Upper lobe of right lung (tissue), 1 donor: Measurements from ENCODE around the gene SLC7A8. TPM values are rescaled to one million over a fixed set of nuclear protein-coding genes. Genes with fewer than 3 reads are reported as not detected.
A peak's percentile ranks its signal among the peaks of the same experiment; 100 is the strongest.

ENCODE experiments used
- ATAC-seq: fragments of 200-7000 bp; cut with Tn5 transposase; one replicate; pipeline ENCODE4 v1.9.1; 2020; ENCODE audit warnings: mild to moderate bottlenecking, moderate library complexity
- DNase-seq: peaks from one replicate; pipeline ENCODE4 v3.0.0-alpha.2; 2020
- H3K27ac ChIP-seq: fragments of 200-600 bp; one replicate; pipeline ENCODE4 v1.8.0; 2022
- H3K27me3 ChIP-seq: fragments of 200-600 bp; one replicate; pipeline ENCODE4 v1.8.0; 2022; ENCODE audit warnings: mild to moderate bottlenecking
- H3K36me3 ChIP-seq: fragments of 200-600 bp; one replicate; pipeline ENCODE4 v1.8.0; 2022
- H3K4me1 ChIP-seq: fragments of 200-600 bp; one replicate; pipeline ENCODE4 v1.8.0; 2022
- H3K4me3 ChIP-seq: fragments of 200-600 bp; one replicate; pipeline ENCODE4 v1.8.0; 2022; ENCODE audit warnings: mild to moderate bottlenecking
- H3K9me3 ChIP-seq: fragments of 200-600 bp; one replicate; pipeline ENCODE4 v1.8.0; 2022
- intact Hi-C: fragments of 100-400 bp; cut with DNase I; formaldehyde crosslinking; loops from one replicate; pipeline ENCODE4 v1.11.0; 2022
- total RNA-seq: library from RNA; stranded (reverse); fragmentation: NEBNext Ultra II Directional; extraction: Animal tissue kit (Norgen Biotek cat#: 25700); gene quantifications from one replicate; pipeline ENCODE4 v1.2.1, GENCODE V29; 2021
- TF ChIP-seq, protein P1 (sequence below): fragments of 200-600 bp; IDR thresholded peaks from one replicate; pipeline ENCODE4 v1.8.0; 2022; ENCODE audit warnings: antibody characterized with exemption
- donor health status: DM: no; HTN: yes; CAD: no; lungs with severe emphysema.

The SLC7A8 gene
- total RNA-seq, 1 donor from 2014 or later = 49.8 TPM

DNA sequence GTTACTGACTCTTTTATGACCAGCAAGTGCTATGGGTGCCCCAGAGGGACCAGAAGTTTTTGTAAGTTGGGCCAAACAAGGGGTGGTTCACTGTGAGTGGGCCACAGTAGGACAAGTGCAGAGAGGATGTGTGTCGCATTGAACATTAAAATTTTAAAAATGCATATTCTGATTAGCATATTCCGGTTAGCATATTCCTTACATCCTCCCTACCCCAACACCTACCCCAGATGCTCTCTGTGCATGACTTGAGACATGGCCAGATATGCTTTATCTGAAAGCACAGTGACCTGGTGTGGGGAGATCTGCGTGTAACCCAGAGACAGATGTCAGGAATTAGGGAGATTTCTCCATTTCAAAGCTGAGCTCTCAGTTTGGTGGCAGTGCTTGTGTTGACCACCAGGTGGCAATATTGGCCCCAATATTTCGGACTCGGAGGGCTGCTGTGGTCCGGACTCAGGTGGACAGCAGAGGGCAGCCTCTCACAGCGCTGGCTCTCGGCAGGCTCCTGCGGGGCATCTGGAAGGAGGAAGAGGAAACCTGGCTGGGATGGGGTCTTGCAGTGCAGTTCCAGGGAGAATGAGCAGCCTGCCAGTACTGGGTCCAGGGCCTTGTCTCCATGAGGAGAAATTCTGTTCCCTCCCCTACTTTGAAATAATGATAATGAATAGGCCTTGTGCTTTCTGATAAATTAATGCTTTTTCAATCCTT, 62.8 kb downstream of the SLC7A8 start:
- H3K9me3 ChIP-seq = no peaks in the 10 kb centered on the region
- TF ChIP-seq, protein P1, sequence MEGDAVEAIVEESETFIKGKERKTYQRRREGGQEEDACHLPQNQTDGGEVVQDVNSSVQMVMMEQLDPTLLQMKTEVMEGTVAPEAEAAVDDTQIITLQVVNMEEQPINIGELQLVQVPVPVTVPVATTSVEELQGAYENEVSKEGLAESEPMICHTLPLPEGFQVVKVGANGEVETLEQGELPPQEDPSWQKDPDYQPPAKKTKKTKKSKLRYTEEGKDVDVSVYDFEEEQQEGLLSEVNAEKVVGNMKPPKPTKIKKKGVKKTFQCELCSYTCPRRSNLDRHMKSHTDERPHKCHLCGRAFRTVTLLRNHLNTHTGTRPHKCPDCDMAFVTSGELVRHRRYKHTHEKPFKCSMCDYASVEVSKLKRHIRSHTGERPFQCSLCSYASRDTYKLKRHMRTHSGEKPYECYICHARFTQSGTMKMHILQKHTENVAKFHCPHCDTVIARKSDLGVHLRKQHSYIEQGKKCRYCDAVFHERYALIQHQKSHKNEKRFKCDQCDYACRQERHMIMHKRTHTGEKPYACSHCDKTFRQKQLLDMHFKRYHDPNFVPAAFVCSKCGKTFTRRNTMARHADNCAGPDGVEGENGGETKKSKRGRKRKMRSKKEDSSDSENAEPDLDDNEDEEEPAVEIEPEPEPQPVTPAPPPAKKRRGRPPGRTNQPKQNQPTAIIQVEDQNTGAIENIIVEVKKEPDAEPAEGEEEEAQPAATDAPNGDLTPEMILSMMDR = peak; percentile 99
- no peak overlapping the region for H3K4me3 ChIP-seq
- intact Hi-C loops = loop anchor here (2.0 kb wide), 1 partner anchor 66 kb away; no protein-coding TSS in a partner anchor
- no peaks in the 10 kb centered on the region for H3K36me3 ChIP-seq
- no peaks in the 10 kb centered on the region for H3K27me3 ChIP-seq
- ATAC-seq = peak; percentile 95
- H3K4me1 ChIP-seq = no peaks in the 10 kb centered on the region
- DNase-seq = peak; percentile 93
- H3K27ac ChIP-seq = no peak overlapping the region

DNA sequence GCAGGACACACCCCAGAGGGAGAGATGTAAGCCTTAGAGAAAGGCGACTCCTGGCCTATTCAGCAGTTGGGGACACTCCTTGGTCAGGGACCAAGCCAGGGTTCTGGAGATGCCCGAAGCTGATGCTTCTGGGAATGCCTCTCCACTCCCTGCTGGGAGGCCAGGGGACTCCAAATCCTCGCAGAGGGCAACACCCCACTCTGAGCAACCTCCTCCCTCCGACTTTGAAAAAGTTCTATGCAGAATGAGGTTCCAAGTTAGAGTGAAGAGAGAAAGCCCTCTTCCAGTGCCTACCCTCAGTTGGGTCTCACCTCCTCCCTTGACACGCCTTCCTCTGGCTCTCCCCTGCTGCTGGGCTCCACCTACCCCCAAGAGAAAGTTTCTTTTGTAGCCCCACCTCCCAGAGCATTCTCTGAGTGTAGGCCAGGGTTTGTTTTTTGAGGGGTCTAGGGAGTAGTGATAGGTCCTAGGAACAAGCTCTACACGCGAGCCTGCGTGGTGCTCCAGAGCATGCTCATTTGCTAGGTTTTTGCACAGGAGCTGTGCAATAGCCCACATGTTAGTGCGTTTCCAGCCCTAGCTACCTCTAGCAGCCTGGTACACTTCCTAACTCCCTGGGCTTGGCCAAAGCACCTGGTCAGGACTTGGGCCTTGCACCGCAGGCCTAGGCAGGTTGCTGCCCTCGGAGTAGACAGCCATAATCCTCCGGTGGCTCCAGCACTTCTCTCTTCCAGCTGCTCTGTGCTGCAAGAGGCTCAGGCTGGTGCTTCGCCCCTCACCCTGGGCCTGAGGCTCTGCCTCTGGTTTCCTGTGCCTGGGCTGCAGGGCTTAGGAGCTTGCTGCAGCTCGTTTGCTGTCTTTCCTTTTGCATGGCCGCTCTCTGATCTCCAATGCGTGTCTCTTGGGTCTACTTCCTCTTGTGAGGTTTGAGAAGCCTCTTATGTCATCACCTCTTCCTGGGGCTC, 63.8 kb downstream of the SLC7A8 start:
- TF ChIP-seq, protein P1 = no peak
- Histone ChIP-seq H3K27me3 (no peaks in the 10 kb centered on the region), H3K9me3 (no peaks in the 10 kb centered on the region), H3K27ac (peak overlapping the region; percentile 60), H3K4me3 (no peak overlapping the region), H3K36me3 (no peaks in the 10 kb centered on the region), H3K4me1 (no peaks in the 10 kb centered on the region)
- DNase-seq (no peak), ATAC-seq (peak; percentile 2)
- intact Hi-C loops = loop anchor here (2.0 kb wide), 1 partner anchor 67 kb away; no protein-coding TSS in a partner anchor

DNA sequence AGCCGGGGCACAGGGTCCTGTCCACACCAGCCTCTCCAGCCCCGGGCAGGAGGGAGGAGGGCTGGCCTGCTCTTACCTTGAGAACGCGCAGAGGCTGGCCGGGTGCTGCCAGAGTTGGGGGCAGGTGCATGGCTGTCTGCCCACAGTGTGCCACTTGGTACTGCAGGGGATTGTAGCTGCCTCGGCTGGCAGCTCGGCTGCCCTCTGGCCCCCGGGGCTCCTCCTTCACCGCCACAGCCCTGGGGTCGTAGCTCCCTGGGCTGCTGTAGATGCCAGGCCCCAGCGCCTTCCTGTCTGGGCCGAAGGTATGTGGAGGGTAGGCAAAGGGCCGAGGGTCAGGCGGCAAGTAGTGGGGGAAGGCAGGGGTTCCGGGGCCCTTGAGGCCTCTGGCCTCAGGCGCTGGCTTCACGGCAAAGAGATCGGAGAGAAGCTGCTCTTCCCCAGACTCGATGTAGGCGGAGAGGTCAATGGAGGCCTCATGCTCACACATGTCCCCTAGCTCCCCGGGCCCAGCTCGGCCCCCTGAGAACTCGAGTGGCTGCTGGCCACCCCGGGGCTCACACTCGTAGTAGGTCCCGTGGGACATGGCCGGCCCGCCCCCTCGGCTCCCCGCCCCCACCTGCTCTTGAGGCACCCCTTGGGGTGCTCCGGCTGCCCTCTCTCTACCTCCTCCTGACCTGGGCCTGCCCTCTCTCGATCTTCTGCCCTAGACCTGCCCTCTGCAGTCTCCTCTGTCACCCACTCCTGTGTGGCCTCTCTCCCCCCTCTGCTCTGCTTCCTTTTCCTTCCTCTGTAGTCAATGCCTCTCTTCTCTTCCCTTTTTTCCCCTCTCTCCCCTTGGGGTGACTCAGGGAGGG, 64.7 kb downstream of the SLC7A8 start, which contains the start of gene CEBPE:
Gene CEBPE (minus strand): TSS at position 750 of the 857 bp plus-strand sequence. CDS start 164 bp downstream, at position 586.
- intact Hi-C loops = no loop called here
- ATAC-seq = peak; percentile 15
- TF ChIP-seq, protein P1 = no peak
- DNase-seq = no peak
- peaks cover 6% of the 10 kb centered on the region for H3K4me1 ChIP-seq
- H3K36me3 ChIP-seq = no peaks in the 10 kb centered on the region
- H3K4me3 ChIP-seq = no peak within 1 kb of the TSS
- no peaks in the 10 kb centered on the region for H3K9me3 ChIP-seq
- no peaks in the 10 kb centered on the region for H3K27me3 ChIP-seq
- H3K27ac ChIP-seq = peak within 1 kb of the TSS; percentile 60

DNA sequence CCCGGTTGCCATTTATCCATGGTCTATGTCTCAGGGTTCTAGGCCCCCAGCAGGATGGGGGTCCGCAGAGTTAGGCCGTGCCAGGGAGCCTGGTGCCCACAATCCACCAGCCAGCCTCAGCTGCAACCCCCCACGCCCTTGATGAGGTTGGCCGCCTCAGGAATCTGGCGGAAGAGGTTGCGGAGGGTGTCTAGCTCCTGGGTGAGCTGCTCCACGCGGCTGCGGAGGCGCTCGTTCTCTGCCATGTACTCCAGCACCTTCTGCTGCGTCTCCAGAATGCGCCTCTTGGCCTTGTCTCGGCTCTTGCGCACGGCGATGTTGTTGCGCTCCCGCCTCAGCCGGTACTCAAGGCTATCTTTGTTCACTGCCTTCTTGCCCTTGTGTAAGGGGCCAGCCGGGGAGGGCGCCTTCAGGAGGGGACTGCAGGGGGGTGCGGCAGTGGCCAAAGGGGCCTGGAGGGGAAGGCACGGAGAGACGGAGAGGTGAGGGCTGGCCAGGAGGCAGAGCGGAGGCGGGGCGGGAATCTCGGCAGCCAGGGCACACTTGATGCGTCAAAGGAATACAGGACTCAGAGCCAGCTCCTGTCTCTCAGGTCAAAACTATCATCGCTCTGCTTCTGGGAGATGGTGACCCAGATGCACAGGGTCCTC, 66.0 kb downstream of the SLC7A8 start:
- no peaks in the 10 kb centered on the region for H3K27me3 ChIP-seq
- H3K9me3 ChIP-seq = no peaks in the 10 kb centered on the region
- TF ChIP-seq, protein P1 = no peak
- ATAC-seq (no peak), DNase-seq (no peak)
- intact Hi-C loops = no loop called here
- peaks cover 13% of the 10 kb centered on the region for H3K4me1 ChIP-seq
- H3K36me3 ChIP-seq = no peaks in the 10 kb centered on the region
- H3K4me3 ChIP-seq = no peak overlapping the region
- no peak overlapping the region for H3K27ac ChIP-seq
